NCI-H128 (cell line): ENCODE results near the gene PARP14.
"Not testable (repeated sequence)": the region's sequence is repeated elsewhere in the genome, so short reads cannot be mapped to it uniquely, and the experiment has no call there.

Experiments
- DNase-seq: peaks from one replicate; lab custom pipeline; 2025; ENCODE audit not compliant: unreplicated experiment; lab: John Stamatoyannopoulos, UW

The PARP14 gene

GRCh38 chr3:122680475-122681283 is at the start of gene PARP14:
Gene PARP14, plus strand, starts transcription at chr3:122680839. Its CDS starts 45 bp downstream, at chr3:122680884.
- no peak for DNase-seq

GRCh38 chr3:122635789-122636188 is 44.9 kb upstream of the PARP14 start:
- DNase-seq = no peak

- no peak for DNase-seq
Measured at GRCh38 chr3:122636697-122637096, 43.9 kb upstream of the PARP14 start.

- no peak for DNase-seq
Measured at GRCh38 chr3:122640437-122640999, 40.1 kb upstream of the PARP14 start.

- no peak for DNase-seq
Measured at GRCh38 chr3:122642935-122643334, 37.7 kb upstream of the PARP14 start.

- DNase-seq = no peak
Measured at GRCh38 chr3:122646146-122646988, 34.3 kb upstream of the PARP14 start.

GRCh38 chr3:122651233-122651907 is 29.3 kb upstream of the PARP14 start:
- DNase-seq = not testable (repeated sequence)

GRCh38 chr3:122651962-122652361 is 28.7 kb upstream of the PARP14 start:
- not testable (repeated sequence) for DNase-seq

GRCh38 chr3:122658336-122658735 is 22.3 kb upstream of the PARP14 start:
- not testable (repeated sequence) for DNase-seq

GRCh38 chr3:122660297-122660974 is 20.2 kb upstream of the PARP14 start:
- no peak for DNase-seq

GRCh38 chr3:122661633-122662032 is 19.0 kb upstream of the PARP14 start:
- no peak for DNase-seq

GRCh38 chr3:122662505-122662904 is 18.1 kb upstream of the PARP14 start:
- DNase-seq = no peak

GRCh38 chr3:122665226-122665786 is 15.3 kb upstream of the PARP14 start:
- DNase-seq = no peak

GRCh38 chr3:122665881-122666280 is 14.8 kb upstream of the PARP14 start:
- no peak for DNase-seq

GRCh38 chr3:122668930-122669730 is 11.5 kb upstream of the PARP14 start:
- no peak for DNase-seq

- no peak for DNase-seq
Measured at GRCh38 chr3:122671553-122671952, 9.1 kb upstream of the PARP14 start.

- DNase-seq = no peak
Measured at GRCh38 chr3:122674339-122674738, 6.3 kb upstream of the PARP14 start.

- DNase-seq = no peak
Measured at GRCh38 chr3:122676759-122677158, 3.9 kb upstream of the PARP14 start.

GRCh38 chr3:122677216-122677615 is 3.4 kb upstream of the PARP14 start:
- no peak for DNase-seq
